UCSD-AML1 (cell line): ENCODE results near the gene RELN.

Experiments used
- DNase-seq: peaks from one replicate; lab custom pipeline; 2025; ENCODE audit not compliant: unreplicated experiment; lab: John Stamatoyannopoulos, UW

Gene RELN

DNA sequence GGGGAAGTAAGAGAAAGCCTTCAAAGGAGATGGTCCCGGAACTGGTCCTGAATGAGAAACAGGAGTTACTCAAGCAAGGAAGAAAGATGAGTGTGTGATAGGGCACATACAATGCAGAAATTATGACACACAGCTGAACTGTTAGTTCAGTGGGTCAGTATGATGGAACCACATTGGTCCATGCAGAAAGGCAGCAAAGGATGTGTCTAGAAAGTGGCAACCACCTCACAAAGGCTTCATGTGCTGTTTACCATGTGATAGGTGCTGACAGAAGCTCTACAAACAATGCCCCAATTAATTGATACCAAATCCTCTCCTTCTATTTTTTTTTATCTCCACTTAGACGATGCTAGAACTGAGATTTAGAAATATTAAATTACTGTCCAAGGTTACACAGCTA is 258.3 kb downstream of the RELN start:
- DNase-seq, result no peak

DNA sequence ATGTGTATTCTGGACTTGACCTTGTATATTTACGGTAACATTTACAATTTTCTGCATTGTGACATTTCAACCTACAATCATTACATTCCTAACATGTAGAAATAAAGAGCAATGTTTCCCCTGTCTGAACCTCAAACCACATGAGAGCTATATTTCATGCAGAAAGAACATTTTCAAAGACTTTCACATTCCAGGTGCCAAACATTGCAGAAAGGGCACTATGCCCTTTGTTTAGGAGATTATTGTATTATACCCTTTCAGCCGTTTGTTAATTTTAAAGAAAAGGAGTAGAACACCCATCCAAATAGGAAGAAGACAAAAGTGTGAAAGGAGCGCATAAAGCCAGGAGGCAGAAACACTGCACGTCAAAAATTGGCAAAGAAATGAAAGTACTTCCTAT is 260.4 kb downstream of the RELN start:
- no peak for DNase-seq

DNA sequence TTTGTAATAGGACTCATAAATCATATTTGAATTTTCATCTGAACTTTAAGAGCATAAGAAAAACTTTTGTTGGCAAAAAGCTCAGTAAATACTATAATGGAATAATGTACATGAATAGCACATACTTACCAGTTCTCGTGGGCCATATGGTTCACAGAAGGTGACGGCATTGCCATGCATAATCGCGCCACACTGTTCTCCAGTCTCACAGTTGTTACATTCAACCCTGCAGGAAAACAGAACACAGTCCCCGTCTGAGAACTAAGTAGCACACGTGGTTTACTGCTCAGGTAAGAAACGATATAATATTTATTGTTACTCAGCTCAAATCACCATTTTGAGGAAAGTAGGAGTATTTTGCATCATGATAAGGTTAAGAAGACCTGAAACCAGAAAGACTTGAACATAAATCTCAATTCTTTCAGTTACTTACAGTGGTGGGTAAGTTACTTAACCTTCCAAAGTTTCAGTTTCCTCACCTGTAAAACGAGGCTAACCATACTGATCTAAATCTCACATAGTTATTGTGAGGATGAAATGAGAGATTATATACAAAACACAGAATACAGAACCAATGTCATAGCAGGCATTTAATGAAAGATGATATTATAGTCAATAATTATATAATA is 261.4 kb downstream of the RELN start:
- no peak for DNase-seq

DNA sequence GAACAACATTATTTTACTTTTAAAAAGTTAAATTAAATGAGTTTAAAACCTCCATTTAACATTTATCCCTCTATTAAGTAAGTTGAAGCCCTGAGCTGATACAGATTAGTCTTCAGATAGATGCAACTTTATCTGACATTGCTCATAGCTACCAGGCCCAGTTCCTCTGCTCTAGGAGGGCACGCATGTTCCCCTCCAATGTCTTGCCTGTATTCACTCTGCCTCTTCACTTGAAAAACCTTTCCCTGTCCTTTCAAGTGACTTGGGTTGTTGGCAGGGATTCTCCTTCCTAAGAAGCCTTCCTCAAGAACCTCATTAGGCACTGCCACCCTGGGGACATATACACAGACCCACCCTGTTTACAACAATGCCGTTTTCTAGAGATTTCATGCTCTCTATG is 270.4 kb downstream of the RELN start:
- DNase-seq, result no peak

DNA sequence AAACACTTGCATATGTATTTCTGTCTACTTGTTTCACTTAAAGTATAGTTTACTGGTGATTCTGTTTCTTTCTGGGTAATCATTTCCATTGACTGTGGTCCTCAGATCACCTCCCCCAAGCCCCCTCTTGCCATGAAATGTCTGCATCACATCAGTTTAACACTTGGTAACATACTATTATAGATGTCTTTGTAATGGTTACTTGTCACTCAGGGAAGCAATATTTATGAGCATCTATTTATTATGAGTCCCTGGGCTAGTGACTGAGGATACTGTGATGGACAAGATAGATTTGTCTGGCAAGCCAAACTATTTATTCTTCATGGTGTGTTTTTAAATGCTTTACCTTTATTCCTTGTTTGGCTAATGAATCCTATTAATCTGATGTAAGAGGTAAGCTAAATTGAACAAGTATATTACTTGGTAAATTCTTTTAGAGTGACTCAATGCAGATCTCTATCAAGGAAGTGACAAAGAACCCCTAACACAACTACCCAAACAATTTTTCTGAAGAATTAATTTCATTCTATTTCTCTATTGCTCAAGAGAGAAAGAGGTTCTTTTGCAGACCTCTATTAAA is 270.9 kb downstream of the RELN start:
- no peak for DNase-seq

DNA sequence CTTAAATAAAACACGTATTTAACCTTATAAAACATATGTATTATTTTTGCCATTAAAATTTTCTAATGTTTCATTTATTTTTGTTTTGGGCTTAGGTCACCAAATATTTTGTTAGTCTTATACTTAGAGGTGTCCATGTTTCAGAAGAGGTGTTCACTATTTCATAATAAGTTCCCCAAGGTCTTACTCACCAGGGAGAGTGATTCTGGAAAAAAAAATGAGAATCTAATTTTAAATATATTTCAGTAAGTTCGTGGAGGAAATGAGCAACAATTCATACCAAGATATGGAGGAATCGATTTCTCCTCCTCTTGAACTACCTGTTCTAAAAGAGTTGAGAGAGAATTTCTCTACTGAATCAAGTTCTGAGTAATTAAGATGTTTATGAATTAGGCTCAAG is 271.9 kb downstream of the RELN start:
- no peak for DNase-seq

DNA sequence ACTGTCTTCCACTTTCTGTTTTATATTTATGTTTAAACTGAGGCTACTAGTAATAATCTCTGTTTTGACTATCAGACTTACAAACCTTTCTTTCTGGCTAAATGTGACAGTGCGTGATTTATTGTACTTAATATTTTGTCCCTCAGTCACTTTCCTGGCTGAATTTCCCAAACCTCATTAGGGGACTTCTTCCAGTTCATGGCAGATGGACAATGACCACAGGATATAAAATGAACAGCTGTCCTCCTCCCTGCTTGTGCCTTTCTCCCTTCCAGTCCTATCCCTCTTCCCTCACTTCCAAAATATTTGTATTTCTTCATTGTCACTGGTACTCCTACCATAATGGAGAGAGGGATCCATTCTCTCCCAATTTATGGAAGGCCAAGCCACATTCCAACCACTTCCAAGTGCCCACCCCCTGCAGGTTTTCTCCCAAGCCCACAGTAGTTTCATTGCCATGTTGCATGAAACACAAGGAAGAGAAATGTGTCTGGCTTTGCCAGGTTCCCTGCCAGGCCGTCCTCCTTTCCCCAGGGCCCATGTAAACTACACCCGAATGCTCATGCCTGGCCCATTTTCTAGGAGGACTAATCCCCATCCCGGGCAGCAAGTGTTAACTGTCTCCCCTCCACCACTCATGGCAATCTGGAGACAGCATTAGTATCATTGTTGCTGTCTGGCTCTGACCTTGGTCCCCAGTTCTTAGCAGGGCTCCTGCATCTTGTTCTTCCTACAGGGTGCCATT is 273.9 kb downstream of the RELN start:
- DNase-seq, result no peak

DNA sequence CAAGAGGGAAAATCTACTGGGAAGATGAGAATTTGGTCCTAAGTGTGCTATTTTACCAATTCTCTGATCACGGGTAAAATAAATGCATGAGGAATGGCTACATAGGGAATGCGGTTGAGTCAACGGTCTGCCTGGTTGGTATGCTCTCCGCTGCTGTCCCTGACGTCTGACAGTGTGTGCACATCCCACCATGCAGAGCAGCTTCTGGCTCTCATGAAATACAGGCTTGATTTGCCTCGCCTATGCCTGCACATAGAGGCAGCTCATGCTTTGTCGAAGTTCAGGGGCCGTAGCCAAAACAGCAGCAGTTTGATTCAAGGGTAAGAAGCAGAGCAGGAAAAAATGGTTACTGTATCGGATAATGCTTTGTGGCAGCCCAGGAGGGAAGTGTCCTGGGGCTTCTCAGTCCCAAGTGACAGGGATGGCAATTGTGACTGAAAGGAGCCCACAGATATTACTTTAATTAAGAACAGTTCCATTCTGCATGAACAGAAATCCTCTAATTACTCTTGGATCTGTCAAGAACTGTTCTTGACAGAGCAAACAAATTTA is 275.0 kb downstream of the RELN start:
- DNase-seq, result no peak

DNA sequence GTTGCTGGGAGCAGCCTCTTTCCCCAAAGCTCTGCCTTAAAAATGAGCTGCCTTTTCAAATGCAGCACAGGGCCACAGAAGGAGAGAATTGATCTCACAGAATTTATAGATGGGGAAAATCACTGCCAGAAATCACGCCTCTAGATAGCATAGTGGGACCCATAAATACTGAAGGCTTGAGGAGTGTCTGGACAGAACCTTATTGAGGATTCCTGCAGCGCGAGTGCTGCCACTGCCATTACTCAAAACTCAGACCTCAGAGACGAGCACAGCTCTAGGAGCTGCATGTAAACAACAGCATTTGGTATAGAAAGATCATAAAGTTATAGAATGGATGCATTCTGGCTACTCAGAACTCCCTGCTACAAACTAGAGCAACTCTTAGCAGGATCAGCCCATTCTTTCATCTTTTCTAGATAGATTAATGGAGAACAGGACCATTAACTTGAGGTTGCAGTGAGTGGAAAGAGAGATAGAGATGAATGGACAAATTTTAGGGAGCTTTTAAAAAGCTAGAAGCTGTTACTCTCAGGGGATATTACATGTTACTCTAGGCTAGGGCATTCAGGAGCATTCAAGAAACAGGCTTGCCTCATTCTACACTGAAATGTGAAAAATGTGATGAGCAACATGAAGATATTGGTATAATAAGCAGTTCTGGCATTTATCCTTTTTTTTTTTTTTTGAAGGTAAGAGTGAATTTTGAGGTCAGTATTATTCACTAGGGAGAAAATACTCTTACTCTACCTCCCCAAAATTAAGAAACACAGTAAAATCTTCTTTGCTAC is 276.3 kb downstream of the RELN start:
- no peak for DNase-seq

DNA sequence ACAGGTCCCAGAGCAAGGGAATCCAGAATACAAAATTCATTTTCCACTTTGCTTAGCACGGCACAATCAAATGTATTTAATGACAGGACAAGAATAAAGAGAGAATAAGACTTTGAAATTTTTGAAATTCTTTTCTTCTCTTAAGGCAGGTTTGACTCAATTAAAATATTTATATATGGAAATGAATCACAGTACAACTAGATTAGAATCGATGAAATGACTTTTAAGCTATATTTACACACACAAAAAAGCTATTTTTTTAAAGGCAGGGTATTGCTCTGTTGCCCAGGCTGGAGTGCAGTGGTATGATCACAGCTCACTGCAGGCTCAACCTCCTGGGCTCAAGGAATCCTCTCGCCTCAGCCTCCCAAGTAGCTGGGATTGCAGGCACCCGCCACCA is 278.0 kb downstream of the RELN start:
- no peak for DNase-seq

DNA sequence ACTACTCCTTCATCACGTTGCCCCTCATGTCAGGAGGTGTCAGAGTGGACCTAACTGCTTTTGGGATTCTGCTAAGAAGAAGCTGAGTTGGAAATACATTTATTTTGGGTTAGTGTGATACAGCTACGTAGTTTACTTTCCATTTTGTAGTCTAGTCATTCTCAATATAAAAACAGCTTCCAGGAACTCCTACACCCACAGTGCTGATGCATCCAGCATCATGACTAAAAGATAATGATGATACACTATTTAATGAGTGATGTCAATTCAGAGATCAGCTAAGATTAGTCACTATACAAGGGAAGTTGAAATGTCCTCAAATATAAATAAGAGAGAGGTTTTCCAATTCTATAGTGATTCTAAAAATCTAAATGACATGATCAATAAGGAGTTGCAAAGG is 279.2 kb downstream of the RELN start:
- no peak for DNase-seq

DNA sequence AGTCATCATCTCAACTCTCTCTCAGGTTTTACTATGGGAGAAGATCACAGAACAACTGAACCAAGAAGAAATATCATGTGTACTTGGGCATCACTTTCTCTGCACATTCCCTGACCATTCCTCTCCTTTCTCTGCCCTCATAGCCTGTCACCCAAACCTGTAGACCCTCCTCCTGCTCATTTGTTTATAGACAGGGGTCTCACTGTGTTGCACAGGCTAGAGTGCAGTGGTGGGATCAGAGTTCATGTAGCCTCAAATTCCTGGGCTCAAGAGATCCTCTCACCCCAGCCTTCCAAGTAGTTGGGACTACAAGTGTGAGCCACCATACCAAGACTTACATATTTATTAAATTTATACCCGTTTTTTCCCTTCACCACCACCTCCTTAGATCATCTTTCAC is 282.7 kb downstream of the RELN start:
- no peak for DNase-seq

DNA sequence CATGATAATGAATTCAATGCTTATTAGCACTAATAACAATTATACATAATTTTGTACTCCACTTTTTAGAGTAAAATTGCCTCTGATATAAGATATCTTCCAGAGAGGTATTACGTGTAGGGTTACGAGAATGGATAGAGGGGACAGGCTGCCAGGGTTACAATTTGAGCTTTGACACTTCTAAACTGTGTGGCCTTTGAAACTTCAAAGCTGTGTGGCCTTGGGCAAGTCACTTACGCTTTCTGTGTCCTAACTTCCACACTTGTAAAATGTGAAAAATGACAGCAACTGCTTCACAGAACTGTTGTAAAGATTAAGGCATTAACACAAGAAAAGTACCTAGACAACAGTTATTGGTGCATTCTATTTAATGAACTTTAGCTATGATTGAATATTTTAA is 283.9 kb downstream of the RELN start:
- no peak for DNase-seq

DNA sequence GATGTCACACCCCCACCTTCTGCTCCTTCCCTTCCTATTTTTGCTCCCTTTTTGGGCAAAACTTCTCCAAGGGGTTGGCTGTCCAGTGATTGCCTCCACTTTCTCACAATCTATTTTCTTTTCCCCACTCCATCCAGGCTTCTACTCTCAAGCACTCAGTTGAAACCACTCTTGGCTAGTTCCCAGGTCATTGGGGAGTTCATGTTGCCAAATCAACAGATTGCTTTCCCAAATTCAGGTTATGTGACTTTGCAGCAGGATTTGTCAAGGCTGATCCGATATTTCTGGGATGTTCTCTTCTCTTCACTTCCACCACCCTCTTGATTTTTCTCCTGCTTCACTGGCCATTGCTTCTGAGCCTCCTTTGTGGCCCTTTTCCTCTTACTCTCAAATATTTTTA is 284.8 kb downstream of the RELN start:
- DNase-seq, result no peak

DNA sequence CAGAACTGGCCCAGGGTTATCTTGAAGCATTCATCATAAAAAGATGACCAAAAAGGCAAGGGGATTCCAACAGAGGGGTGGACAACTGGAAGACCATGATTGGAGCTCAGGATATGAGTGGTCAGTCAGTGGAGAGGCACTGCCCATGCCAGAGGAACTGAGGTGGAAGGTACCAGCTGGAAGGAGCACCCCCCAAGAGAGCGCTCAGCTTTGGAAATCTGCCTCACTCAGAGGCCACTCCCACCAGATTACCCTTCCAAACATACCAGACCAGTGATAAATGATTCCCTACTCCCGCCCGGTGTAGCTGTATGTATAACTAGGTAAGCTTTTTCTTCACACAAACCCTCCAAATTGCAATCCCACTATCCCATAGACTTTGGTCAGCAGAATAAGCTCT is 286.5 kb downstream of the RELN start:
- DNase-seq, result no peak

DNA sequence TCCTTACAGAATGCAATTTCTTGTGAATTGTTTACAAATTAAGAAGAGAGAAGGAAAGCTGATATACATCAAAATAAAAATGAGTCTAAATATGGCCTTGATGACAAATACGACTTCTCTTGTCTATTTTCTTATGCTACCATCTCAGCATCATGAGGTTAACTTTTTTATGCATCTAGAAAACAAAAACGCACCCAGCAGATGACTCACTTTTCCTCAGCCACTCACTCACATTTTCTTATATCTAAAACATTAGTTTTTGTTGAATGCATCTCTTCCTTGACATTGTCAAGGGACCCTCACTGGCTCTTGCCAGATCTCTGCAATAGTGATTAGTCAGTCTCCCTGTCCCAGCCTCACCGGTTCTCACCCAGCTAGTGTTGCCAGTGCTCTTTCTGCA is 287.0 kb downstream of the RELN start:
- no peak for DNase-seq

DNA sequence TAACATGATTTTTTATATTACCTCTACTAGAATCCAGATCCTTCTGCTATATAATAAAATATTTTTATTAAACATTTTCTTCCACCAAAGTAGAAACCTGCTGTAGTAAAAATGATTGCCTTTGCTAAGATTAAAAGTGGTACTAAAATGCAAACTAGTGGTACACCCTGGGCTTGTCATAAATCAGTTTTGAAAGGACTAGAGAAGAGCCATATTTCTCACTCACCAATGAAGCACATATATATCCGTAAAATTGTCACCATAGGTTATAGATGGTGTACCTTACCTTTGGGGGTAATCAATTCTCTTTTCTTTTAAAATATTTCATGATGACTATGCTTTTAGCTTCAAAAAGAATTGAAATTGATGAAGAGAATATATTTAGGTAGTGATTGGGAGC is 290.4 kb downstream of the RELN start:
- no peak for DNase-seq

DNA sequence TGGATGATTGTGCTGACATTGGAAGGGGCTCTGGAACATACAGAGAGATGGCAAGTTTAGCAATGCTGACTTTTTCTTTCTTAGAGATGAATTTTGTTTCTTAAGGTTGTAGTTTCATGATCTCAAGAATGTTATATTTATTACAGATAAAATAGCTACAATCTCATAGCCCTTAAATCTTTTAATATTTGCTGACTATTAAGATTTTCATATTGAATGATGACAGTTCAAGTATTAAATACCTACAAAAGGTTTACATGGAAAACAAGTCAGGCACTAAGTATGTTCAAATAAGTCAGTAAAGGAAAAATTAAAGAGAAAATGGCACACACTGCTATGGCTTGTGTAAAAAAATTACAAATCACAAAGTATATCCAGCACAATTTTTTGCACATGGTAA is 291.4 kb downstream of the RELN start:
- DNase-seq, result no peak

DNA sequence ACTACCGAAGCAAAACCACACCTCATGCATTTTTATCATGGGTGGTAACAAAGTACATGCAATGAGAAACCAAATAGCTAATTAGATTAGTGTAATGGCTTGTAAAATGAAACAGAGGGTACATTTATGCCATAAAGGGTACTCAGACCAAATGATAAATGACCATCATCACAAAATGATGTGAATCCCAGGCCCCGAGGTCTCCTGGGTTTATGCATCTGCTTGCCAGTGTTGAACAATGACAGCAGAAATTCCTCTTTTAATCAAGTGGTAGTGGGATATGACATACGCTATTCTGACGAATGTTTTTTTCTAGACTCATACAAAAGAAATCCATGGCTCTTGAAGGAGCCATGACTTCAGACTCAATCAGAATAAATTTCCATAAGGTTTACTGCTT is 293.9 kb downstream of the RELN start:
- DNase-seq, result no peak

DNA sequence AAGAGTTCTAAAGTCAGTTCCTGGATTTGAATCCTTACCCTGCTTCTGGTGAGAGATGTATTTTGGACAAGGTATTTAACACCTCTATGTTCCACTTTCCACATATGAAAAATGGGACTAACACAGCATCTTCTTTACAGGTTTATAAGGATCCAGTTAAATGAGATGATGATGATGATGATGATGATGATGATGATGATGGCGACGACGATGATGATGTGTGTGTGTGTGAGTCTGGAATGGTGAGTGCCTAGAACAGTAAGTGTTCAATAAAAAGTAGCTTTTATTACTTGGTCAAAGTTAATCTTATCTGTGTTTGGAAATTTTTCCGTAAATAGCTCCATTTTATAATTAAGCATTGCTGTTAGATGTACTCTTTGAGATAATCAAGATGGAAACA is 295.2 kb downstream of the RELN start:
- no peak for DNase-seq

DNA sequence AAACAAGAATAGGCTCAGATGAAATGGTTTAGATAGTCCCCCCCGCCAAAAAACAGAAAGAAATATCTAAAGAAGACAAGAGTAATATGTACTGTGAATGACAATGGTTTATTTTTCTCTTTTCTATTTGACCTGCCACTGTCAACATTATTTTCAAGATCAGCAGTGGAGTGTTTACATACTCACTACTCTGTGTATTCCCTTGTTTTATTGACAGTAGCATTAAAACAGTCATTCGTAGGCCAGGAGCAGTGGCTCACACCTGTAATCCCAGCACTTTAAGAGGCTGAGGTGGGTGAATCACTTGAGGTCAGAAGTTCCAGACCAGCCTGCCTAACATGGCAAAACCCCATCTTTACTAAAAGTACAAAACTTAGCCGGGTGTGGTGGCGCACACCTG is 298.2 kb downstream of the RELN start:
- no peak for DNase-seq
